T-cell (primary cell): Measurements from ENCODE around the gene ADGRF5. TPM values are rescaled to one million over a fixed set of nuclear protein-coding genes. Genes with fewer than 3 reads are reported as not detected.

Source experiments
- ATAC-seq, 4 experiments: fragments of 200-7000 bp in 3 of 4; fragments of 150-1000 bp in 1 of 4; cut with Tn5 transposase; replicated peaks in 1 of 4; 1 replicate in 3 of 4; 2 replicates in 1 of 4; pipeline ENCODE4 v1.10.0; 2021; ENCODE audit warnings: moderate library complexity in 3 of 4, mild to moderate bottlenecking in 2 of 4, moderate number of reproducible peaks in 1 of 4
- CTCF ChIA-PET, 2 donors: fragments of 300-600 bp; sonication (Branson Sonifier 250); formaldehyde crosslinking; loops; one replicate each; lab custom pipeline; 2022; ENCODE audit warnings: antibody characterized with exemption in 2 of 2; lab: Charles Lee
- POLR2A ChIA-PET, 2 donors: fragments of 300-600 bp; sonication (Branson Sonifier 250); formaldehyde crosslinking; loops; one replicate each; lab custom pipeline; 2022; ENCODE audit warnings: antibody characterized with exemption in 2 of 2; lab: Charles Lee
- DNase-seq, 35 experiments: peaks; one replicate each; pipeline versions ENCODE4 v3.0.0 to v3.0.0-alpha.2; 2013 to 2023
- H3K27ac ChIP-seq: one replicate; pipeline ENCODE4 v1.5.1; 2013; ENCODE audit warnings: low read length
- H3K27me3 ChIP-seq, 2 experiments: replicated peaks in 1 of 2; 1 replicate in 1 of 2; 2 replicates in 1 of 2; pipeline versions ENCODE4 v1.6.1 to v1.7.0; 2013; ENCODE audit warnings: low read length in 1 of 2, mixed read lengths in 1 of 2; ENCODE audit not compliant: control insufficient read depth in 2 of 2, insufficient read depth in 2 of 2; ENCODE audit errors: extremely low read depth in 1 of 2
- H3K36me3 ChIP-seq, 2 donors: 1 replicate in 1 of 2; 2 replicates in 1 of 2; pipeline versions ENCODE4 v1.6.1 to v1.7.0; 2013; ENCODE audit warnings: low read length in 1 of 2; ENCODE audit not compliant: control insufficient read depth in 2 of 2, insufficient read depth in 1 of 2; ENCODE audit errors: extremely low read depth in 1 of 2
- H3K4me1 ChIP-seq, 2 experiments: 1 replicate in 1 of 2; 2 replicates in 1 of 2; pipeline versions ENCODE4 v1.6.1 to v1.7.0; 2013; ENCODE audit warnings: low read length in 2 of 2, mixed read lengths in 1 of 2; ENCODE audit not compliant: insufficient read depth in 2 of 2, control insufficient read depth in 1 of 2; ENCODE audit errors: extremely low read depth in 1 of 2
- H3K4me3 ChIP-seq, 2 donors: 1 replicate in 1 of 2; 2 replicates in 1 of 2; pipeline versions ENCODE4 v1.5.1 to v1.7.0; 2013; ENCODE audit warnings: mild to moderate bottlenecking in 2 of 2, low read length in 1 of 2, moderate library complexity in 1 of 2; ENCODE audit not compliant: control insufficient read depth in 1 of 2; ENCODE audit errors: extremely low read depth in 1 of 2
- H3K9me3 ChIP-seq: 2 replicates; pipeline ENCODE4 v1.7.0; 2013
- H3K27ac Mint-ChIP-seq, 2 donors: one replicate each; pipeline ENCODE4 v1.8.0; 2020 to 2021; ENCODE audit warnings: mild to moderate bottlenecking in 2 of 2, mixed read lengths in 2 of 2
- H3K27me3 Mint-ChIP-seq, 2 donors: one replicate each; pipeline ENCODE4 v1.8.0; 2021 to 2022; ENCODE audit warnings: mixed read lengths in 2 of 2
- H3K36me3 Mint-ChIP-seq: one replicate; pipeline ENCODE4 v1.8.0; 2021; ENCODE audit warnings: mixed read lengths
- H3K4me1 Mint-ChIP-seq, 3 donors: one replicate each; pipeline ENCODE4 v1.8.0; 2020 to 2022; ENCODE audit warnings: mixed read lengths in 3 of 3, mild to moderate bottlenecking in 1 of 3
- H3K4me3 Mint-ChIP-seq, 3 donors: one replicate each; pipeline ENCODE4 v1.8.0; 2020 to 2022; ENCODE audit warnings: mild to moderate bottlenecking in 3 of 3, mixed read lengths in 3 of 3, moderate library complexity in 3 of 3
- H3K9me3 Mint-ChIP-seq, 3 donors: one replicate each; pipeline ENCODE4 v1.8.0; 2020 to 2022; ENCODE audit warnings: mixed read lengths in 3 of 3
- WGBS: methylation state at CpG from one replicate; pipeline ENCODE4 v1.1.5; 2013; ENCODE audit warnings: missing lambda C conversion rate; ENCODE audit not compliant: insufficient coverage; 5-methylcytosine and 5-hydroxymethylcytosine counted together
- total RNA-seq, 35 experiments: library from RNA in 6 of 35; stranded (reverse) in 6 of 35; fragments of 120-200 nt in 1 of 35; gene quantifications; one replicate each; pipeline versions ENCODE4 v1.2.1 to v1.2.4 and lab custom pipeline; 2013 to 2026

Gene ADGRF5
- total RNA-seq, 5 donors from 2014 or later (not counting 1 experiment from before 2014, with no cell fraction given), result 0.07 to 0.32 (median 0.22) TPM; not detected in 2

GRCh38 chr6:46933751-46934150 lies 12.0 kb upstream of the ADGRF5 start:
- CTCF ChIA-PET, result no interaction called here
- POLR2A ChIA-PET, result no interaction called here
- H3K4me1 Mint-ChIP-seq, result no peaks in the 10 kb centered on the region
- WGBS, result 80% methylated on average over 1 of the region's 5 CpGs
- Histone ChIP-seq H3K4me3 (no peak overlapping the region), H3K27me3 (peaks cover 0 to 3% of the 10 kb centered on the region in 2 experiments), H3K9me3 (no peaks in the 10 kb centered on the region), H3K4me1 (no peaks in the 10 kb centered on the region), H3K36me3 (no peaks in the 10 kb centered on the region), H3K27ac (no peak overlapping the region)
- peaks cover 0 to 5% (median 0%) of the 10 kb centered on the region in 3 donors for H3K9me3 Mint-ChIP-seq
- ATAC-seq, result no peak
- H3K4me3 Mint-ChIP-seq, result no peak overlapping the region
- H3K27ac Mint-ChIP-seq, result no peak overlapping the region
- DNase-seq, result no peak
- H3K36me3 Mint-ChIP-seq, result no peaks in the 10 kb centered on the region
- H3K27me3 Mint-ChIP-seq, result peaks cover 5 to 9% of the 10 kb centered on the region in 2 donors

- H3K4me3 Mint-ChIP-seq, result no peak overlapping the region
- Histone ChIP-seq H3K36me3 (no peaks in the 10 kb centered on the region), H3K27me3 (peaks cover 0 to 3% of the 10 kb centered on the region in 2 experiments), H3K9me3 (no peaks in the 10 kb centered on the region), H3K4me3 (no peak overlapping the region), H3K27ac (no peak overlapping the region), H3K4me1 (no peaks in the 10 kb centered on the region)
- H3K36me3 Mint-ChIP-seq, result no peaks in the 10 kb centered on the region
- ChIA-PET CTCF (no interaction called here), POLR2A (interaction anchor here in 1 of 2 donors (0.6 kb wide), 1 partner anchor 16 kb away, joined by 4 read pairs; no protein-coding TSS in a partner anchor)
- H3K27ac Mint-ChIP-seq, result no peak overlapping the region
- H3K27me3 Mint-ChIP-seq, result peaks cover 7 to 9% of the 10 kb centered on the region in 2 donors
- DNase-seq, result no peak
- H3K9me3 Mint-ChIP-seq, result peaks cover 0 to 5% (median 0%) of the 10 kb centered on the region in 3 donors
- no peak for ATAC-seq
- no peaks in the 10 kb centered on the region for H3K4me1 Mint-ChIP-seq
- WGBS, result 80% methylated on average over 4 of the region's 10 CpGs
These were observed 11.0 kb upstream of the ADGRF5 start for GRCh38 chr6:46932526-46933319.

- Mint-ChIP-seq H3K4me3 (no peak overlapping the region), H3K27ac (no peak overlapping the region), H3K27me3 (peaks cover 7 to 9% of the 10 kb centered on the region in 2 donors), H3K36me3 (no peaks in the 10 kb centered on the region), H3K9me3 (peaks cover 0 to 5% (median 0%) of the 10 kb centered on the region in 3 donors), H3K4me1 (no peaks in the 10 kb centered on the region)
- no peaks in the 10 kb centered on the region for H3K9me3 ChIP-seq
- ChIA-PET CTCF (no interaction called here), POLR2A (no interaction called here)
- ATAC-seq (no peak), DNase-seq (no peak)
- H3K4me1 ChIP-seq, result no peaks in the 10 kb centered on the region
- 64% methylated on average over 2 of the region's 2 CpGs for WGBS
- H3K4me3 ChIP-seq, result no peak overlapping the region
- no peak overlapping the region for H3K27ac ChIP-seq
- H3K27me3 ChIP-seq, result no peaks in the 10 kb centered on the region
- no peaks in the 10 kb centered on the region for H3K36me3 ChIP-seq
These were observed 9.7 kb upstream of the ADGRF5 start for GRCh38 chr6:46931416-46931815.

GRCh38 chr6:46930331-46930730 lies 8.6 kb upstream of the ADGRF5 start:
- Mint-ChIP-seq H3K9me3 (peaks cover 0 to 5% (median 0%) of the 10 kb centered on the region in 3 donors), H3K4me1 (no peaks in the 10 kb centered on the region), H3K4me3 (no peak overlapping the region), H3K27ac (no peak overlapping the region), H3K27me3 (peaks cover 2 to 7% of the 10 kb centered on the region in 2 donors), H3K36me3 (no peaks in the 10 kb centered on the region)
- ATAC-seq, result no peak
- DNase-seq, result no peak
- Histone ChIP-seq H3K27ac (no peak overlapping the region), H3K4me3 (no peak overlapping the region), H3K27me3 (no peaks in the 10 kb centered on the region), H3K4me1 (no peaks in the 10 kb centered on the region), H3K36me3 (no peaks in the 10 kb centered on the region), H3K9me3 (no peaks in the 10 kb centered on the region)
- CTCF ChIA-PET, result interaction anchor here in 1 of 2 donors (0.6 kb wide), 1 partner anchor 303 kb away, joined by 3 read pairs; no protein-coding TSS in a partner anchor
- POLR2A ChIA-PET, result no interaction called here
- WGBS, result no CpG with 5 or more reads among the region's 2 CpGs

GRCh38 chr6:46927066-46927465 lies 5.3 kb upstream of the ADGRF5 start:
- CTCF ChIA-PET, result no interaction called here
- POLR2A ChIA-PET, result no interaction called here
- Histone ChIP-seq H3K27me3 (no peaks in the 10 kb centered on the region), H3K4me3 (no peak overlapping the region), H3K9me3 (no peaks in the 10 kb centered on the region), H3K4me1 (no peaks in the 10 kb centered on the region), H3K36me3 (no peaks in the 10 kb centered on the region), H3K27ac (no peak overlapping the region)
- WGBS, result no CpG with 5 or more reads among the region's 5 CpGs
- no peaks in the 10 kb centered on the region for H3K4me1 Mint-ChIP-seq
- H3K9me3 Mint-ChIP-seq, result peaks cover 0 to 5% (median 0%) of the 10 kb centered on the region in 3 donors
- DNase-seq (no peak), ATAC-seq (no peak)
- no peak overlapping the region for H3K27ac Mint-ChIP-seq
- no peak overlapping the region for H3K4me3 Mint-ChIP-seq
- H3K36me3 Mint-ChIP-seq, result no peaks in the 10 kb centered on the region
- peaks cover 2 to 7% of the 10 kb centered on the region in 2 donors for H3K27me3 Mint-ChIP-seq

- no peaks in the 10 kb centered on the region for H3K4me1 Mint-ChIP-seq
- Histone ChIP-seq H3K4me3 (no peak overlapping the region), H3K4me1 (no peaks in the 10 kb centered on the region), H3K9me3 (no peaks in the 10 kb centered on the region), H3K27me3 (no peaks in the 10 kb centered on the region), H3K36me3 (no peaks in the 10 kb centered on the region), H3K27ac (no peak overlapping the region)
- peaks cover 5 to 7% of the 10 kb centered on the region in 2 donors for H3K27me3 Mint-ChIP-seq
- H3K9me3 Mint-ChIP-seq, result peaks cover 0 to 4% (median 0%) of the 10 kb centered on the region in 3 donors
- CTCF ChIA-PET, result no interaction called here
- no peak for ATAC-seq
- no peak overlapping the region for H3K4me3 Mint-ChIP-seq
- H3K27ac Mint-ChIP-seq, result no peak overlapping the region
- POLR2A ChIA-PET, result no interaction called here
- no peaks in the 10 kb centered on the region for H3K36me3 Mint-ChIP-seq
- DNase-seq, result no peak
- WGBS, result 100% methylated on average over 1 of the region's 6 CpGs
These were observed 4.7 kb upstream of the ADGRF5 start for GRCh38 chr6:46926481-46926880.
